Coronary artery (tissue), 2 donors: ENCODE results near the gene PAIP1.
"Not testable (repeated sequence)": the region's sequence is repeated elsewhere in the genome, so short reads cannot be mapped to it uniquely, and the experiment has no call there.

ENCODE experiments used
- DNase-seq: peaks from one replicate; pipeline ENCODE4 v3.0.0-alpha.2; 2017; ENCODE audit warnings: low spot score
- H3K27ac ChIP-seq, 2 donors: fragments of 200-600 bp; sonication (generic); one replicate each; pipeline ENCODE4 v1.5.1; 2016 to 2019
- H3K4me3 ChIP-seq: fragments of 200-600 bp; sonication (generic); 2 replicates; pipeline ENCODE4 v1.5.1; 2016; ENCODE audit warnings: mild to moderate bottlenecking, moderate library complexity
- CTCF ChIP-seq: fragments of 200-600 bp; sonication (generic); IDR thresholded peaks from one replicate; pipeline ENCODE4 v1.5.1; 2019; ENCODE audit warnings: antibody characterized with exemption

Gene PAIP1

GRCh38 chr5:43567967-43568366, 11.1 kb upstream of the PAIP1 start:
- no peak overlapping the region for H3K4me3 ChIP-seq
- TF ChIP-seq CTCF = no peak
- H3K27ac ChIP-seq = no peak overlapping the region
- DNase-seq = no peak

GRCh38 chr5:43565043-43565442, 8.2 kb upstream of the PAIP1 start:
- no peak overlapping the region for H3K4me3 ChIP-seq
- no peak overlapping the region for H3K27ac ChIP-seq
- DNase-seq = no peak
- no peak for TF ChIP-seq CTCF

GRCh38 chr5:43564289-43564850, 7.5 kb upstream of the PAIP1 start:
- no peak overlapping the region for H3K27ac ChIP-seq
- TF ChIP-seq CTCF = no peak
- H3K4me3 ChIP-seq = no peak overlapping the region
- DNase-seq = no peak

GRCh38 chr5:43563321-43563720, 6.4 kb upstream of the PAIP1 start:
- H3K27ac ChIP-seq = peak overlapping the region; percentile 52 to 76
- TF ChIP-seq CTCF = no peak
- no peak for DNase-seq
- no peak overlapping the region for H3K4me3 ChIP-seq

- no peak for DNase-seq
- Histone ChIP-seq H3K27ac (no peak overlapping the region), H3K4me3 (no peak overlapping the region)
- TF ChIP-seq CTCF = no peak
Measured at GRCh38 chr5:43561356-43561755, 4.5 kb upstream of the PAIP1 start.

GRCh38 chr5:43560128-43560527, 3.3 kb upstream of the PAIP1 start:
- Histone ChIP-seq H3K4me3 (no peak overlapping the region), H3K27ac (no peak overlapping the region)
- no peak for TF ChIP-seq CTCF
- no peak for DNase-seq

- DNase-seq = not testable (repeated sequence)
- Histone ChIP-seq H3K27ac (peak overlapping the region; percentile 89 to 98), H3K4me3 (peak overlapping the region; percentile 94)
Measured at GRCh38 chr5:43556607-43556856, 345 bp downstream of the PAIP1 start.
